ENCODE results near the gene PEAK1. TPM values are rescaled to one million over a fixed set of nuclear protein-coding genes. Genes with fewer than 3 reads are reported as not detected.

The PEAK1 gene
- polyA plus RNA-seq, 2 of the 4 experiments (the other 2 are of a cell fraction) = 7.5 to 13.7 TPM

GRCh38 chr15:77412972-77413698, 6.8 kb downstream of the PEAK1 start:
- ATAC-seq (no peak), DNase-seq (ENCODE audit: low read depth in 1 of 2, low spot score in 1 of 2) (no peak), FAIRE-seq (no peak)
- no peak overlapping the region for H3K4me3 ChIP-seq
- peaks cover 11% of the 10 kb centered on the region for H3K4me1 ChIP-seq
- ChIA-PET CTCF (interaction anchor here (1.4 kb wide), 1 partner anchor 227 kb away, joined by 3 read pairs; no protein-coding TSS in a partner anchor), POLR2A (no interaction called here)
- H3K4me2 ChIP-seq = no peak overlapping the region
- H3K27ac ChIP-seq = no peak overlapping the region
- WGBS (ENCODE audit: missing lambda C conversion rate) = 89% methylated on average over 2 of the region's 2 CpGs
- H3K9me3 ChIP-seq = no peaks in the 10 kb centered on the region
- TF ChIP-seq TP53 (CRISPR knock-in tag; IDR thresholded peaks at IDR 0.05) = no peak
- no peak for TF ChIP-seq KDM5A (IDR thresholded peaks at IDR 0.05)
- no peak for TF ChIP-seq NPAS2 (CRISPR knock-in tag; IDR thresholded peaks at IDR 0.05; ENCODE audit: borderline replicate concordance)
- TF ChIP-seq USF2 (IDR thresholded peaks at IDR 0.05) = no peak
- no peak for TF ChIP-seq HOXB5 (CRISPR knock-in tag; IDR thresholded peaks at IDR 0.05)
- no peak for TF ChIP-seq MAFK (IDR thresholded peaks at IDR 0.05; ENCODE audit: partially characterized antibody)
- no peak for TF ChIP-seq FOSB (CRISPR knock-in tag; IDR thresholded peaks at IDR 0.05)
- TF ChIP-seq, protein P1, sequence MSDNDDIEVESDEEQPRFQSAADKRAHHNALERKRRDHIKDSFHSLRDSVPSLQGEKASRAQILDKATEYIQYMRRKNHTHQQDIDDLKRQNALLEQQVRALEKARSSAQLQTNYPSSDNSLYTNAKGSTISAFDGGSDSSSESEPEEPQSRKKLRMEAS (IDR thresholded peaks at IDR 0.05) = no peak
- TF ChIP-seq RFX5 (IDR thresholded peaks at IDR 0.05) = no peak

DNA sequence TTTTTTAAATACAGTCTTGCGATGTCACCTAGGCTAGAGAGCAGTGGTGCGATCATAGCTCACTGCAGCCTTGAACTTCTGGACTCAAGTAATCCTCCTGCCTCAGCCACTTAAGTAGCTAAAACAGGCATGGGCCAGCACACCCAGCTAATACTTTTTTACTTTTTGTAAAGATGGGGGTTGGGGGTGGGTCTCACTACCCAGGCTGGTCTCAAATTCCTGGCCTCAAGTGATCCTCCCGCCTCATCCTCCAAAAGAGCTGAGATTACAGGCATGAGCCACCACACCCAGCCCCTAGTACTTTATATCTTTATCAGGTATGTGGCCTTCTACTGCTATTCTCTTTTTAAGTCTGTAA, 8.3 kb downstream of the PEAK1 start:
- no peaks in the 10 kb centered on the region for H3K9me3 ChIP-seq
- ChIA-PET POLR2A (no interaction called here), CTCF (interaction anchor here (0.6 kb wide), 1 partner anchor 9 kb away, joined by 5 read pairs; the partner anchor contains the start of gene HMG20A)
- no peak for FAIRE-seq
- no peaks in the 10 kb centered on the region for H3K4me1 ChIP-seq
- no peak for TF ChIP-seq CTCF (IDR thresholded peaks at IDR 0.05)
- no peak for TF ChIP-seq BHLHE40 (IDR thresholded peaks at IDR 0.05; ENCODE audit: low read depth, low read length)
- no peak for TF ChIP-seq POLR2A (IDR thresholded peaks at IDR 0.05; ENCODE audit: low read length)
- TF ChIP-seq SREBF2 (IDR thresholded peaks at IDR 0.05) = no peak
- TF ChIP-seq POLR2AphosphoS2 (conservative IDR thresholded peaks at IDR 0.05; ENCODE audit: low read length) = no peak
- no peak for TF ChIP-seq HMGXB4 (CRISPR knock-in tag; IDR thresholded peaks at IDR 0.05; ENCODE audit: borderline replicate concordance)
- no peak for TF ChIP-seq GATA3 (IDR thresholded peaks at IDR 0.05; ENCODE audit: borderline replicate concordance)
- TF ChIP-seq NFE2L2 (conservative IDR thresholded peaks at IDR 0.05; ENCODE audit: low read length) = no peak
- TF ChIP-seq ZSCAN20 (CRISPR knock-in tag; IDR thresholded peaks at IDR 0.05) = no peak
- TF ChIP-seq BCL3 (IDR thresholded peaks at IDR 0.05) = no peak
- no peak for TF ChIP-seq ZFP36 (IDR thresholded peaks at IDR 0.05; ENCODE audit: borderline replicate concordance, partially characterized antibody)
- no peak for TF ChIP-seq ZC3H11A (IDR thresholded peaks at IDR 0.05)
- no peak for TF ChIP-seq HDAC2 (IDR thresholded peaks at IDR 0.05)
- TF ChIP-seq KDM5A (IDR thresholded peaks at IDR 0.05) = no peak
- no peak for TF ChIP-seq ESRRA (IDR thresholded peaks at IDR 0.05; ENCODE audit: borderline replicate concordance, low read length)
- no peak for TF ChIP-seq RAD21 (conservative IDR thresholded peaks at IDR 0.05 in 1 of 2, IDR thresholded peaks at IDR 0.05 in 1 of 2)
- no peak for DNase-seq (ENCODE audit: low read depth in 1 of 2, low spot score in 1 of 2)
- ATAC-seq = no peak; a peak in 1 of 6 replicates
- no peak overlapping the region for H3K4me3 ChIP-seq
- 92% methylated on average over 3 of the region's 3 CpGs for WGBS (ENCODE audit: missing lambda C conversion rate)
- no peak overlapping the region for H3K4me2 ChIP-seq
- no peak overlapping the region for H3K27ac ChIP-seq

Data from A549 (cell line).